ENCODE results near the gene CDYL2.

DNA sequence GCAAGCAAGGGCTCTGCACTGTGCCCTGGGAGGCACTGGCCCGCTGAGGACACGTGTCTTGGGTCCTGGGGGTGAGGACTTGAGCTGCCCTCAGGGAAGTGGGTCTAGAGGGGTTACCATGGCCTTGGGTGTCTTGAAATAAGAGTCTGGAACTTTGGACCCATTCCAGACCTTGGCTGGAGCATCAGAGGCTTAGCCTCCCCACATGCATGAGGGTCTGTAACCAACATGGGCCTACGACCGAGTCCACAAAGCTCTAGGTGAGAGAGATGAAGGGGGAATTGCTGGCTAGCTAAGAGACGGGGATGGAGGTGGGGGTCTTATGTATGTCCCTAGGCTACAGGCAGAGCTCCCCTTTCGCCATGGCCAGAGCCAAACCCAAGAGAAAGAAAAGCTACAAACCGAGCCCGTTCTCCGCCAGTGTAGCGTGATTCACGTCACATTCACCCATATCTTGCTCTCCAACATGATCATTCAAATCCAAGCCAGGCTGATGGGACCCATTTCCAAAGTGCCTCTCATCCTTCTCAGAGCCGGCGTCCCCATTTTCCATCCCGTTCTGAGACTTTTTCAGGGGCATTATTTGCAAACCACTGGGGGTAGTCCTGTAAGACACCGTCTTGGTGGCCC lies 120.1 kb downstream of the CDYL2 start:
- TF ChIP-seq, protein P1, sequence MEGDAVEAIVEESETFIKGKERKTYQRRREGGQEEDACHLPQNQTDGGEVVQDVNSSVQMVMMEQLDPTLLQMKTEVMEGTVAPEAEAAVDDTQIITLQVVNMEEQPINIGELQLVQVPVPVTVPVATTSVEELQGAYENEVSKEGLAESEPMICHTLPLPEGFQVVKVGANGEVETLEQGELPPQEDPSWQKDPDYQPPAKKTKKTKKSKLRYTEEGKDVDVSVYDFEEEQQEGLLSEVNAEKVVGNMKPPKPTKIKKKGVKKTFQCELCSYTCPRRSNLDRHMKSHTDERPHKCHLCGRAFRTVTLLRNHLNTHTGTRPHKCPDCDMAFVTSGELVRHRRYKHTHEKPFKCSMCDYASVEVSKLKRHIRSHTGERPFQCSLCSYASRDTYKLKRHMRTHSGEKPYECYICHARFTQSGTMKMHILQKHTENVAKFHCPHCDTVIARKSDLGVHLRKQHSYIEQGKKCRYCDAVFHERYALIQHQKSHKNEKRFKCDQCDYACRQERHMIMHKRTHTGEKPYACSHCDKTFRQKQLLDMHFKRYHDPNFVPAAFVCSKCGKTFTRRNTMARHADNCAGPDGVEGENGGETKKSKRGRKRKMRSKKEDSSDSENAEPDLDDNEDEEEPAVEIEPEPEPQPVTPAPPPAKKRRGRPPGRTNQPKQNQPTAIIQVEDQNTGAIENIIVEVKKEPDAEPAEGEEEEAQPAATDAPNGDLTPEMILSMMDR (IDR thresholded peaks at IDR 0.05) = no peak
- no peak for TF ChIP-seq ZFX (IDR thresholded peaks at IDR 0.05; ENCODE audit: borderline replicate concordance)

Data from 22Rv1 (cell line).